Loucy (cell line): ENCODE measurements around the gene BAD.

Experiments
- EZH2phosphoT487 ChIP-seq: fragments of 200-600 bp; IDR thresholded peaks from 2 replicates; pipeline ENCODE4 v1.6.1; 2018; ENCODE audit warnings: antibody characterized with exemption, mild to moderate bottlenecking, moderate library complexity, borderline replicate concordance
- TF ChIP-seq, protein P1 (sequence below): fragments of 200-600 bp; sonication (generic); conservative IDR thresholded peaks from 2 replicates; pipeline ENCODE4 v1.5.1; 2014; ENCODE audit warnings: mild to moderate bottlenecking, antibody characterized with exemption, low read length

GRCh38 chr11:64303109-64304031 is 18.9 kb upstream of the BAD start:
- TF ChIP-seq, protein P1, sequence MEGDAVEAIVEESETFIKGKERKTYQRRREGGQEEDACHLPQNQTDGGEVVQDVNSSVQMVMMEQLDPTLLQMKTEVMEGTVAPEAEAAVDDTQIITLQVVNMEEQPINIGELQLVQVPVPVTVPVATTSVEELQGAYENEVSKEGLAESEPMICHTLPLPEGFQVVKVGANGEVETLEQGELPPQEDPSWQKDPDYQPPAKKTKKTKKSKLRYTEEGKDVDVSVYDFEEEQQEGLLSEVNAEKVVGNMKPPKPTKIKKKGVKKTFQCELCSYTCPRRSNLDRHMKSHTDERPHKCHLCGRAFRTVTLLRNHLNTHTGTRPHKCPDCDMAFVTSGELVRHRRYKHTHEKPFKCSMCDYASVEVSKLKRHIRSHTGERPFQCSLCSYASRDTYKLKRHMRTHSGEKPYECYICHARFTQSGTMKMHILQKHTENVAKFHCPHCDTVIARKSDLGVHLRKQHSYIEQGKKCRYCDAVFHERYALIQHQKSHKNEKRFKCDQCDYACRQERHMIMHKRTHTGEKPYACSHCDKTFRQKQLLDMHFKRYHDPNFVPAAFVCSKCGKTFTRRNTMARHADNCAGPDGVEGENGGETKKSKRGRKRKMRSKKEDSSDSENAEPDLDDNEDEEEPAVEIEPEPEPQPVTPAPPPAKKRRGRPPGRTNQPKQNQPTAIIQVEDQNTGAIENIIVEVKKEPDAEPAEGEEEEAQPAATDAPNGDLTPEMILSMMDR: no peak
- no peak for TF ChIP-seq EZH2phosphoT487
